ENCODE data around the gene NYAP2.

Gene NYAP2

DNA sequence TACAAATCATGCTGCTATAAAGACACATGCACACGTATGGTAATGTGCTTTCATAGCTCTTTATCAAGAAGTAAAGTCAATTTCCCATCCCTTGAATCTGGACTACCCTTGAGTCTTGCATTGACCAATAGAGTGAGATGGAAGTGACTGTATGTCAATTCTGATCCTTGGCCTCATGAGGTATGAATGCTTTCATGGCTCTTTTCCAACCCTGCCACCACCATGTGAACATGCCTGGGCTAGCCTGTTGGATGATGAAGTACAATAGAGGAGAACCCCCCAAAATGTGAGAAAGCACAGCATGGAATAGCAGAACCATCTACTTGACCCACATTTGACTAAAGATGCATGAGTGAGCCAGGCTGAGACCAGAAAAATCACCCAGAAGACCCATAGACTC lies 237.0 kb downstream of the NYAP2 start:
- DNase-seq, result no peak

DNA sequence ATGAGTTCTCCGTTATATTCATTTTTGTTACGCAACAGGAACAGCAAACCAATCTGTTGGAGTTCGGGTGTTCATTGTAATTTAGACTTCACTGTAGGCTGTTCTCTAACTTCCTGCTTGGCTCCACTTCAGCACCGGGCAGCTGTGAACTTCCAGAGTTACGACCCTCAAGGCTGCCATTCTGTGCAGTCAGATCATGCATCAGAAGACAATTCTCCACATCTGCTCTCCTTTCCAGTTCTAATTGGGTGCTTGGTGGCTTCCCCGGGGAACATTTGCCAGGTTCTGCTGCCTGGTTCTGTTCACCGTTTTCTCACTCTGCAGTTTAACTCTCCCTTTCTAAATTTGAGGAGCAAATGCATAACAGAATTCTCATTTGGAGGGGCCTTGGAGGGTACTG lies 237.7 kb downstream of the NYAP2 start:
- no peak for DNase-seq

DNA sequence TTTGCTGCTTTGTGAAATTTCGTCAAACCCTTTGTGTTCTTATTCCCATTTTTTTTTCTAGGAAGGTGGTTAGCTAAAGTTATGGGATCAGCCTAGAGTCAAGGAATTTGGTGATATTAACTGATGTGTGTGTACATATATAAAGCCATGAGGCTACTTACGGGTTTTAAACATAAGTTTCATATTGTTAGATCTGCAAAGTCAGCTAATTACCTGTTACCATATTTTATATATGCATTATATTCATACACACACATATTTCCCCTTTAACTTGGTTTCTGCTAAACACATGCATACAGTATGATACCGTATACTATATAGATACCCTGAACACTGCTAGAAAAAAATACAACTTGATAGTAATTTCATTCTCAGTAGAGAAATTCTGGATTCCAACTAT lies 241.0 kb downstream of the NYAP2 start:
- no peak for DNase-seq

DNA sequence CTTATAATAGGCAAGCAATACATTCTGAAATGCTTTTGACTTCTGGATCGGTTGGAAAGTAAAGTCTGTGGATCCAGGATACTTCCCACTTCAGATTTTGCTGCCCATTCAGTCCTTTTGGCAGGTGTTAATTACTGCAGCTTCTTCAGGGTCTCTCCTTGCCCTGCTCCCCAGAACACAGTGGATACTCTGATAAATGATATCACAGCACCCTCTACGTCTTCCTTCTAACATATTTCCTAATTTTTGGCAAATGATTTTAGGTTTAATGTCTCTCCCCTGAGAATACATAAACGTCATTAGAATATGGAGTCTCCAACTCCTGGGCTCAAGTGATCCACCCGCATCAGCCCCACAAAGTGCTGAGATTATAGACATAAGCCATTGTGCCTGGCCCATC lies 249.8 kb downstream of the NYAP2 start:
- DNase-seq, result peak in 1 of 3 experiments; percentile 30

DNA sequence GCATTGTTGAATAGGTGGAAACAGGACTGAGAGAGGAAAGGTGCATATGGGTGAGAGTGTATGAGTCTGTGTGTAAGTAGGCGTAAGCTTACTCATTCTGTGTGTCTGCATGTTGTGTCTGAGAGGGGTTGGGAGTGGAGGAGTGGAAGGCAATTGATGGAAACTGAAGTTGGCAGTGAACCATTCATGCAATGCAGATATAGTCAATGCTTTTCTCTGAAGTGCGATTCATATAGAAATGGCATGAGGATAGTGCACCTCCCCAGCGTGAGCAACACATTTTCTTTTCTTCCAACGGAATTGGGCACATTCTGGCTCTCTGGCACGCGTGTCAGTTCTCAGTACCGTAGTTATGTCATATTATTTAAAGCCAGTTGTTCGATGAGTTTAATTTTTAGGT lies 250.5 kb downstream of the NYAP2 start:
- no peak for DNase-seq

DNA sequence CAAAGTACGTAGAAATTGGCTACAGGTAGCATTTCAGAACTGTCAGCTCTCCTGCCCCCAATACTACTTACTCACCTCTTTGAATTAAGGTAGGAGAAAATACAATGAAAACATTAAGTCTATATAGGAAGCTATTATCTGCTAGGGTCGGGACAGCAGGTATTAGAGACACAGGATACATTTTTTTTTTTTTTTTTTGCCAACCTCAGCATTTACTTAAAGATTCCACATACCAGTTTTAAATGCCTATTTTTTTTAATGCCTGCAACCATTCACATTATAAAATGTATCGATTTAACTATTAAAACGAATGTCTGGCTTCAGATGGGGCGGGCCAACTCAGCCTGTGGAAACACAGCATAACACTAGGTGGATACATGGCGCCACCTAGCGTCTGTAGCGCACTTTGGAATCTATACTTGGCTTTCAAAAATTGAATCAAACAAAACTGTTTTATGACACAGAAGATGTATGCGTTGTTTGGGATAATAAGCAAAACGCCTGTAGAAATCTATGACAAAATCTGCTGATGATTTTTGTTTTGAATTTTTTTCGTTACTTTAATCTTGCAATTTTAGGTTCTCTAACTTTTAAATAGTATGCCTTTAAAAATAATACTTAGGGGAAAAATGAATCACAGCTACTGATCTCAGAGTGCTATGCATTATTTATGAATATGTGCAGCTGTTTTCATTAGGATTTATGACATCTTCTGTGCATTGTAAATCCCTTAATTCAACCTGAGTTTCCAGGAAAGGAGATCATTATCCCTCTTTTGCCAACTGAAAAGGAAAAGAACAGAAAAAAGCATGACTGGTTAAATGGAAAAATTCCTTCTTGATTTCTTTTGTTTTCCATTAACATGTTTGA lies 261.0 kb downstream of the NYAP2 start:
- peak; percentile 47 to 88 (median 66) for DNase-seq

DNA sequence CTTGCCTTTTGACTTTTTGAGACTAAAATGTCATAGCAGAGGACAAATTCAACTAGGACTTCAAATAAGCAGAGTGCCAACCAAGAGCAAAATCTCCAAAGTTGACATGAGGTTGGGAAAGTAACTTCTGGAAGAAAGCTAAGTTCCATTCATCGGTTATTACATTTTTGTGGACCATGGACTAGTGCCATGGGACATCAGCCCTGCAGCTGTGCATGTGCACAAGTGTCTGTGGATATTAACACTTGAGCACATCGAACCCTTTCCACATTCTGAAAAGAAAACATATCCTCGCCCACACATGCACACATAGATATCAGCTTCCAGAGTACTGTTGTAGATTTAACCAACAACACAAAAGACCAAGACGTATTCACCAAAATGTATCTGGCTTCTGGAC lies 262.6 kb downstream of the NYAP2 start:
- DNase-seq, result no peak

DNA sequence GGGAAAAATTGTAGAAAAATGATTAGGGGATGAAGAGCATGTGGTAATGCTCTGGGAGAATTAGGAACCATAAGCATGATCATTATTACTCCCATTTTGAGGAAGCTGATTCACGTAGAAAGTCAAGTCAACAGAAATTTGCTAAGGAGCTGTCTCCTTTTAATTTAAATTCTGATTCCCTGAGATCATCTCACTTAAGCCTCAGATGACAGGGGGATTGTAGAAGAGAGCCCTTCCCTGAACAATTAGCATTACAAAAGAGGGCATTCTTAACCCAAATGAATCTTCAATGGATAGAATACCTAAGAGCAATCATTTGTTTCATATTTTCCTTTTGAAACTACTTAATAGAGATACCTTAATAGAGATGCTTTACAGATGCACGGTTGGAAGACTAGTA lies 267.9 kb downstream of the NYAP2 start:
- no peak for DNase-seq

DNA sequence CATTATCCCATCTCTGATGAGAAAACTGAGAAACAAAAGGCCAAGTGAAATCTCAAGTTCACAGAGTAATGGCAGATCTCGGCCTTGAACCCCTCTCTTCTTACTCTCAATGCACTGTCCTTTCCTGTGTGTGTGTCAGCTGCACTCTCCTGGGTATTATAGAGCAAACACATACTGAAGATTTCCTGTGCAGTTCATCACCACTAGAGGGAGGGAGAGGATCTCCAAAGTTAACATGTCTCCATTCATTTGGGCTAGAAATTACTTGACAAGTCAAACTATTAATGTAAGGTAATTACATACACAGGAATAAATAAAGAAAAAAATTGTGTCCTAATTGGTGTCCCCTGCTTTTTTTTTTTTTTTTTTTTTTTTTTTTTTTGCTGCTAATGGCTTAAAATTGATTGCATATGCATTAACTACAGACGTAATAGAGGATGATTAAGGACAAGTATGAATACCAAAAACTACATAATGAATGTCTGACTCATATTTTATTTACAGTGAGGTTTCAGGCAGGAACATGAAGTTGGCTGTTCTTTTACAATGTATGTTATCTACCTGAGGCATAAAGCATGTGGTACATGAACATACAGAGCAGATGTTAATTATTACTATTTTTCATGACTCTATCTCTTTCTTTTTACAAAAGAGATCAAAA lies 269.2 kb downstream of the NYAP2 start:
- DNase-seq, result peak; percentile 39 to 87 (median 52)

DNA sequence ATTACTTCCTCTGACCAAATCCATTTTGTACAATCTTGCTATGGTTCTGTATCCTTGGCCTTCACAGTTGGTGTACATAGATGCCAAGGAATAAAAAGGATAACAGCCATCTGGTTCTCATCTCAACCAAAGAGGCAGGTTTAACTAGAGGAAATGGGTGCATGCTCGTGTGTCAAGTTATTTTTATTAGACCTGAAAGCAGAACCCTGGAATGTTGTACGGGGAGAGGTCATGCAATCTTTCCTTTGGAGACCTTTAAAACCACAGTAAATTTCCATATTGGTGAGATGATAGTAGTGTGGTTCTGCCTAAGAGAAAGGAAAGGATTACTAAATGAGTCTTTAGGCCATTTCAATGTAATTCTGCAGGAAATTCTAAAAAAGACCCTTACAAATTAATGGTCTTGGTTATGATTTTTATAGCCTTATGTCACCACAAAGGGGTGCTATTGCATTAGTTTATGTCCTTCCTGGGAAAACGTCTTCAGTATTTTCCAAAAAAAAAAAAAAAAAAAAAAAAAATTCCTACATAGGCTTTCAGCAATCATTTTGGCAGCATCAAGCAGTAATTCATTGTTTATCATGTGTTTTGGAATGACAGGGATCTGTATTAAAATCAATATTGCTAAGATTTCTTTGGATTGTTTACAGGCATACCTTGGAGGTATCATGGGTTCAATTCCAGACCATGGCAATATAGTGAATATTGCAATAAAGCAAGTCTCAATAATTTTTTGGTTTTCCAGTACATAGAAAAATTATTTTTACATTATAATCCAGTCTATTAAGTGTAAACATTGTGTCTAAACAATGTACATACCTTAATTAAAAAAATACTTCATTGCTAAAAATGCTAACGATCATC lies 270.8 kb downstream of the NYAP2 start:
- DNase-seq, result peak in 1 of 3 experiments; percentile 71

DNA sequence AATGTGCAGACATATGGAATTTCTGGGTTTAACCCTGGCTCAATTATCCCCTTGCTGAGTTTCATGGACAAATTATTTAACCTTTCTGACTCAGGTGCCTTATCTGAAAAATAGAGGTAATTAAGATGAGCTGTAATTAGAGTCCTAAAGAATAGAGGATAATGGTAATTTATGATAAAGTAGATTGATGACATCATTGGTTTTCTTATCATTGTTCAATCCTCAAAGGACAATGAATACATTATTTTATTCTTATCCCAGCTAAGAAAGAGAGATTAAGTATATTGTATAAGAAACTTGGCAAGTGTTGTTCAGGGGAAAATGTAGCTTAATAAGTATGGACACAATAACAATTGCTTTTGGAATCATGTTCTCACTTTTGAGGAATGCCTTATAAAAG lies 279.3 kb downstream of the NYAP2 start:
- DNase-seq, result no peak

DNA sequence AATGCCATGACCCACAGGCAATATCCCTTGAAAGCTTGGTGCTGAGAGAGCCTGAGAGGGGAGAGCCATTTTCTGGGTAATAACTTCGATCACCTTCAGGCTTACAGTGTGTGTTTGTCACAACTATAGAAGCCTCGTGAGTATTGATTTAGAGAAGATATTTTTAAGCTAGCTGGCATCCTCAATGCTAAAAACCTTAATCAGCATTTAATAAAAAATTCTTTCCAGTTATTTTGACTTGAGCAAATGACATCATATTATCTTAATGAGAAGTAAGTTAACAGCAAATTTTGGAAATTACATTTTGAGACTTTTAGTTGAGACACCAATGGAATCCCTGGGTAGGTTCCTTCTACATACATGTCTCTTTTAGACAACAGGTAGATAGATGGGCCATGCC lies 283.7 kb downstream of the NYAP2 start:
- DNase-seq, result no peak

DNA sequence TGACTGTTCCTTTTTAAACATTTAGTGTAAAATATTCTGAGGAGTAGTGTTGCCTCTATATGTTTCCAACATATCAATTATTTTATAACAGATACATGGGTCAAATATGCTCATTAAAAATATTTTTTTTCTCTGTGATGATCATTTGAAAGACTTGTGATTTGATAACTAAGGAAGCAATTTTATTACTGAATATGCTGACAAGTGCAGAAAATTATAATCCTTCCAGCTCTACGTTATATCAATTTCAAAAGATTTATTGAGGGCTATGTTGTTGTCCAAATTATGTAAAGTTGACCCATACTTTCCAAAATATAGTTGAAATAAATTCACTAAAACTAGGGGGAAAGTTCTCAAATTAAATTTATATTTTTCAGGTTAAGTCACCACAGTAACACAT lies 290.6 kb downstream of the NYAP2 start:
- no peak for DNase-seq

DNA sequence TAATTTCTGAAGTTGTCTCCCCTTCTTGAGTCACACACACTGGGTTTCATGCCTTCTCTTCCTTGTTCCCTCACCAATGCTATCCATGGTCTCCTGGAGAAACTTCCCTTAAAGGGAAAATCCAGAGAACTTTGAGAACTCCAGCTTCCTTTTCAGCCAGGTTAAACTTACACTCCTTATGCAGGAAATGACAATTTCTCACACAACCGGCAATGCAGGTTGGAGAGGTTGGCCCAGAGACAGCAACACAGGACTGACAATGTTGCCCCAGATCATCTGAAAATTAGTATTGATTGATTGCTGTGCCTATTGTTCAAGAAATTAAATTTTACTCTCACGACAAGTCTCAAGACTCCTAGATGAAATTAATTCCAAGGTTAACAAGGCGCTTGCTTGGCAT lies 292.2 kb downstream of the NYAP2 start:
- DNase-seq, result no peak

DNA sequence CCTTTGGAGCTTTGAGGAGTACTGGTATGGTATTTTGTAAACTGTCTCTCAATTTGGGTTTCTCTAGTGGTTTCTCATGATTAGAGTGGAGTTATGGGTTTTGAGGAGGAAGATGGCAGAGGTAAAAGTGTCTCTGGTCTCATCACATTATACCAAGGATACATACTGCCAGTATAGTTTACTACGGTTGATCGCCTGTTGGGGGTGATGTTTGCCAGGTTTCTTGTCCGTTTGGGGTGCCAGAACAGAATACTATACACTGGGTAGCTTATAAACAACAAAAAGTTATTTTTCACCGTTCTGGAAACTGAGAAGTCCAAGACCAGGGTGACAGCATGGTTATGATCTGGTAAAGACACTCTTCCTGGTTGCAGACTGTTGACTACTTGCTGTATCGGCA lies 293.7 kb downstream of the NYAP2 start:
- DNase-seq, result no peak

DNA sequence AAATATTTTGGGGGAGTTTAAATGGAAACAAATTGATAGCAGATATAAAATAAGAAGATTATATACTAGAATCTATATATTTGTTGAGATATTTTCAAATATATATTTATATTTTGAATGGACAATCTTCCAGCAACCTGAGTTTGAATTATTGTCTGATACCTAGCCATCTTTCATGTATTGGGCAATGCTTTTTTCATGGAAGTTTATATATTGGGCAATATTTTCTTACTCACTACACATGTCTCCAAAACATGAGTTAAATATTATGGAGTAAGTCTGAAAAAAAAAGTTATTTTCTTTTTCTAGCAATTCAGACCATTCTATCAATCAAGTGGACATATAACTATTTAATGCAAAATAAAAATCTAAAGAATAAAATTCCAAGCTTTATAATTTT lies 295.2 kb downstream of the NYAP2 start:
- no peak for DNase-seq

DNA sequence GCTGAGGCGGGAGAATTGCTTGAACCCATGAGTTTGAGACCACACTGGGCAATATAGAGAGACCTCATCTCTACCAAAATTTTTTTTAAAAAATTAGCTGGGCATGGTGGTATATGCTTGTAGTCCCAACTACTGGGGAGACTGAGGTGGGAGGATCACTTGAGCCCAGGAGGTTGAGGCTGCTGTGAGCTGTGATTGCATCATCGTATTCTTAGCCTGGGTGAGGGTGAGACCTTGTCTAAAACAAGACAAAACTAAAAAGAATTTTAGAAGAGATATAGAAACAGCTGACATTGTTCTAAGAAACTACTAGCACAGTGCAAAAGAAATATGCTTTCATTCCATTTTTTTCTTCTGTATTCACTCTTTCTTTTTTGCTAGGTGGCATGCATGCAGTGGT lies 298.4 kb downstream of the NYAP2 start:
- no peak for DNase-seq
